Duodenal mucosa (tissue), 2 donors: Measurements from ENCODE around the gene LDLRAP1.
"Not testable (repeated sequence)": the region's sequence is repeated elsewhere in the genome, so short reads cannot be mapped to it uniquely, and the experiment has no call there.

Experiments
- H3K27ac ChIP-seq: one replicate; pipeline ENCODE4 v1.7.0; 2013; ENCODE audit warnings: low read depth, low read length
- H3K27me3 ChIP-seq, 2 donors: one replicate each; pipeline ENCODE4 v1.7.0; 2013; ENCODE audit warnings: low read length in 2 of 2, control low read depth in 1 of 2; ENCODE audit not compliant: insufficient read depth in 2 of 2, control insufficient read depth in 1 of 2
- H3K36me3 ChIP-seq, 2 donors: one replicate each; pipeline ENCODE4 v1.7.0; 2013; ENCODE audit warnings: low read length in 2 of 2, control low read depth in 1 of 2; ENCODE audit not compliant: insufficient read depth in 2 of 2, control insufficient read depth in 1 of 2
- H3K4me1 ChIP-seq, 2 donors: one replicate each; pipeline ENCODE4 v1.7.0; 2013; ENCODE audit warnings: low read length in 2 of 2, control low read depth in 1 of 2; ENCODE audit not compliant: insufficient read depth in 2 of 2, control insufficient read depth in 1 of 2
- H3K4me3 ChIP-seq, 2 donors: one replicate each; pipeline ENCODE4 v1.7.0; 2013; ENCODE audit warnings: low read length in 2 of 2, low read depth in 1 of 2
- H3K9ac ChIP-seq, 2 donors: one replicate each; pipeline ENCODE4 v1.7.0; 2013; ENCODE audit warnings: low read length in 2 of 2, low read depth in 1 of 2
- H3K9me3 ChIP-seq, 2 donors: one replicate each; pipeline ENCODE4 v1.7.0; 2013; ENCODE audit warnings: low read length in 2 of 2, control low read depth in 1 of 2; ENCODE audit not compliant: control insufficient read depth in 1 of 2

LDLRAP1 gene

DNA sequence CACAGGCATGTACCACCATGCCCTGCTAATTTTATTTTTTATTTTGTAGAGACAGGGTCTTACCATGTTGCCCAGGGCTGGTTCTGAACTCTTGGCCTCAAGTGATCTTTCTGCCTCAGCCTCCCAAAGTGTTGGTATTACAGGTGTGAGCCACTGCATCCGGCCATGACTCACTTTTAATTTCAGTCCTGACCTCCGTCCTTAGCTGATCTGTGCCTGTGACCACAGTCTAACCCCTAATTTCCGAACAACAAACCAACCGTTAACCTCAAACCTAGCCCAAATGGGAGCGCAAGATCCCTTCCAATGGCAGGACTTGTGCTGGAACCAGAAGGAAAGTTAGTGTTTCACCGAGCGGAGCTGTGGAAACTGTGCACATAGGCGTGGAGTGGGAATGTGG is 43.9 kb downstream of the LDLRAP1 start:
- no peaks in the 10 kb centered on the region for H3K36me3 ChIP-seq
- H3K27me3 ChIP-seq, result no peaks in the 10 kb centered on the region
- H3K9me3 ChIP-seq, result no peaks in the 10 kb centered on the region
- no peaks in the 10 kb centered on the region for H3K4me1 ChIP-seq
- H3K27ac ChIP-seq, result no peak overlapping the region
- no peak overlapping the region for H3K9ac ChIP-seq
- no peak overlapping the region for H3K4me3 ChIP-seq

DNA sequence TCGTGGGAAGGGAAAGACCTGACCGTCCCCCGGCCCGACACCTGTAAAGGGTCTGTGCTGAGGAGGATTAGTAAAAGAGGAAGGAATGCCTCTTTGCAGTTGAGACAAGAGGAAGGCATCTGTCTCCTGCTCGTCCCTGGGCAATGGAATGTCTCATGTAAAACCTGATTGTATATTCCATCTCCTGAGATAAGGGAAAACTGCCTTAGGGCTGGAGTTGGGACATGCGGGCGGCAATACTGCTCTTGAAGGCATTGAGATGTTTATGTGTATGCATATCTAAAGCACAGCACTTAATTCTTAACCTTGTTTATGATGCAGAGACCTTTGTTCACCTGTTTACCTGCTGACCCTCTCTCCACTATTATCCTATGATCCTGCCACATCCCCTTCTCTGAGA is 44.8 kb downstream of the LDLRAP1 start:
- H3K9ac ChIP-seq, H3K9me3 ChIP-seq, H3K4me1 ChIP-seq, H3K27me3 ChIP-seq, H3K27ac ChIP-seq, H3K4me3 ChIP-seq, H3K36me3 ChIP-seq: not testable (repeated sequence)

DNA sequence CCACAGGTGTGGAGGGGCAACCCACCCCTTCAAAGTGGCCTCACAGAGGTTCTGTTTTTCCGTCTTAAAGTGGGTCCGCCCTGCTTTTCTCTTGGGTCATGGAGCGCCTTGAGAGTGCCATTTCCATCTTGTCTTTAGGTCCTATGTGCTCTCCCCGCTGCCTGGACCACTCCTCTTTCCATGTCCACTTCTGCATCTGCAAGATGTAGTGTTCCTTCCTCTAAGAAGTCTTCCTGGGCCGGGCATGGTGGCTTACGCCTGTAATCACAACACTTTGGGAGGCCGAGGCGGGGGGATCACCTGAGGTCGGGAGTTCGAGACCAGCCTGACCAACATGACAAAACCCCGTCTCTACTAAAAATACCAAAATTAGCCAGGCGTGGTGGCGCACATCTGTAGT is 45.4 kb downstream of the LDLRAP1 start:
- H3K27me3 ChIP-seq, H3K9me3 ChIP-seq, H3K9ac ChIP-seq, H3K4me1 ChIP-seq, H3K36me3 ChIP-seq, H3K27ac ChIP-seq, H3K4me3 ChIP-seq: not testable (repeated sequence)

DNA sequence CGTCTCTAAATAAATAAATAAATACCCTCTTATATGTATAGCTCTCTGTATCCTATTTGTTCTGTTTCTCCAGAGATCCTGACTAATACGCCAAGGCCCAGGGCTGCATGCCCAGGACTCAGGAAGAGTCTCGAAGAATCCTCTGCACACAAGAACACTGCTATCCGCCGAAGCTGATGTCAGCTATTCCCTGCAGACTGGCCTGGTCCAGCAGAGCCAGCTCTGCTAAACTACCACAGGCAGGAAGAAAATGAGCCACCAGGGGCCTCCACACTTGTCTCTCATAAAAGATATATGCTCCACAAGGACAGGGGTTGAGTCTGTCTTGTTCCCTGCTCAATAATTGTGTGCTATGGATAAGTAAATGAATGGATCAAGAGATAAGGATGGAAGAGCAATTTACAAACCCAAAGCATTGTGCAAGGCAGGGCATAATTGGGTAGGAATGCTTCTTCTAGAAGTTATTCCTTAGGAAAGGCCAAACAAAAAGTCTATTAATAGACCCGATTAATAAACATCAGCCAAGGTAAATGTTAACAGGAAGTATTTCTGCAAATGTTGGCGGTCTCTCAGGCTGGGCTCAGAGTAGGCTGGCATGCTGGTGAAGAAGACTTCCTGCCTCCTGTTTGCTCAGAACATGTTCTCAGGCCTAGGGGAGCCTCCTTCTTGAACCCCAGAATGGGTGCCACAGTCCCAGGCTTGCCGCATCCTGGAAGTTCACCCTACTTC is 46.9 kb downstream of the LDLRAP1 start:
- Histone ChIP-seq H3K4me1 (no peaks in the 10 kb centered on the region), H3K9ac (no peak overlapping the region), H3K27ac (no peak overlapping the region), H3K4me3 (no peak overlapping the region), H3K36me3 (no peaks in the 10 kb centered on the region), H3K27me3 (no peaks in the 10 kb centered on the region), H3K9me3 (no peaks in the 10 kb centered on the region)

DNA sequence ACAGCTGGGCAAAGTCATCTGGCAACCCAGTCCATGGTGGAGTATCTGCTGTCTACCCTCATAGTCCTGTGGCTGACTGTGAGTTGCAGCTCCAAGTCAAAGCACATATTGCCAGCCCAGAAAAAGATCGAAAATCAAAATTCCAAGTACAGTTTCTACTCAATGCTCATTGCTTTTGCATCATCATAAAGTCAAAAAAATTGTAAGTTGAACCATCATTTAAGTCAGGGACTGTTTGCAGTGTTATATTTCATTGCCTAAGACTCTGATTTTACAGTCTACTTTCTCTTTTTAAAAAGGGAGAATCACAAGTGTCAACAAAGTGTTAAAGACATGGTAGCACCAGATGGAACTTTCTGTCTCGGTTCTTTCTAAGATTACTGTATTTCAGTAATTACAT is 50.5 kb downstream of the LDLRAP1 start:
- no peak overlapping the region for H3K27ac ChIP-seq
- no peaks in the 10 kb centered on the region for H3K27me3 ChIP-seq
- H3K4me1 ChIP-seq, result no peaks in the 10 kb centered on the region
- H3K4me3 ChIP-seq, result no peak overlapping the region
- H3K36me3 ChIP-seq, result no peaks in the 10 kb centered on the region
- H3K9ac ChIP-seq, result no peak overlapping the region
- H3K9me3 ChIP-seq, result peaks cover 0 to 3% of the 10 kb centered on the region in 2 donors

DNA sequence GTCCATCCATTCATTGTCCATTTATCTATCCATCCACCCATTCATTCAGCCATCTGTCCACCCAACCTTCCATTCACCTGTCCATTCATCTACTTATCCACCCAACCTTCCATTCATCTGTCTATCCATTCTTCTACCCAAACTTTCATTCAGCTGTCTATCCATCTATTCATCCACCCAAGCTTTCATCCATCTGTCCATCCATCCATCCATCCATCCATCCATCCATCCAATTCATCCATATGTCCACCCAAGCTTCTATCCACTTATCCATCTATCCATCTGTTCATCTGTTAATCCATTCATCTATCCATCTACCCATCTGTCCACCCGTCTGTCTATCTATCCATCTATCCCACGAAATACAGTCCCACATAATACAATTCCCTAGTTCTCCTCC is 51.6 kb downstream of the LDLRAP1 start:
- no peaks in the 10 kb centered on the region for H3K4me1 ChIP-seq
- no peaks in the 10 kb centered on the region for H3K36me3 ChIP-seq
- H3K27ac ChIP-seq, result no peak overlapping the region
- H3K9me3 ChIP-seq, result peaks cover 0 to 5% of the 10 kb centered on the region in 2 donors
- no peak overlapping the region for H3K9ac ChIP-seq
- no peak overlapping the region for H3K4me3 ChIP-seq
- no peaks in the 10 kb centered on the region for H3K27me3 ChIP-seq

DNA sequence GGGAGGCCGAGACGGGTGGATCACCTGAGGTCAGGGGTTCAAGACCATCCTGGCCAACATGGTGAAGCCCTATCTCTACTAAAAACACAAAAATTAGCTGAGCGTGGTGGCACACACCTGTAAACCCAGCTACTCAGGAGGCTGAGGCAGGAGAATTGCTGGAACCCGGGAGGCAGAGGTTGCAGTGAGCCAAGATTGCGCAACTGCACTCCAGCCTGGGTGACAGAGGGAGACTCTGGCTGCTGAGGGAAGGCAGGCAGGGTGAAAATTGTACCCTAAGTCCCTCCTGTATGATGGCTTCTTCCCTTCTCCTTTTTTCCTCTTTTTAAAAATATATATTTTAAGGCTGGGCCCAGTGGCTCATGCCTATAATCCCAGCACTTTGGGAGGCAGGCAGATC is 53.2 kb downstream of the LDLRAP1 start:
- H3K27ac ChIP-seq, H3K4me3 ChIP-seq, H3K9me3 ChIP-seq, H3K27me3 ChIP-seq, H3K9ac ChIP-seq, H3K4me1 ChIP-seq, H3K36me3 ChIP-seq: not testable (repeated sequence)

DNA sequence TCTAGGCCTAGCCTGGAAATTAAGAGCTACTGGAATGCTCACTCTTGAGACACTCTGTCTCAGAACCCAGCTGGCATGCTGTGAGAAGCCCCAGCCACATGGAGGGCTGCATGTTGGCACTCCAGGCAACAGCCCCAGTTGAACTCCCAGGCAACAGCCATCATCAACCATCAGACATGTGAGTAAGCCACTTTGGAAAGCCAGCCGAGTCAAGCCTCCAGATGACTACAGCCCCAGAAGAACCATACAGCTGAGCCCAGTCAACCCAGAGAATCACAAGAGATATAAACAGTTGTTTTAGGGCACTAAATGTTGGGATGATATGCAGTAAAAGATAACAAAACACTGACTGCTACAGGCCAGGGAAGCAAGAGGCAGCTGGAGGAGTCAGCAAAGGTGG is 55.5 kb downstream of the LDLRAP1 start:
- peaks cover 0 to 5% of the 10 kb centered on the region in 2 donors for H3K9me3 ChIP-seq
- no peaks in the 10 kb centered on the region for H3K36me3 ChIP-seq
- H3K4me1 ChIP-seq, result no peaks in the 10 kb centered on the region
- H3K9ac ChIP-seq, result no peak overlapping the region
- H3K4me3 ChIP-seq, result no peak overlapping the region
- H3K27ac ChIP-seq, result no peak overlapping the region
- H3K27me3 ChIP-seq, result no peaks in the 10 kb centered on the region

DNA sequence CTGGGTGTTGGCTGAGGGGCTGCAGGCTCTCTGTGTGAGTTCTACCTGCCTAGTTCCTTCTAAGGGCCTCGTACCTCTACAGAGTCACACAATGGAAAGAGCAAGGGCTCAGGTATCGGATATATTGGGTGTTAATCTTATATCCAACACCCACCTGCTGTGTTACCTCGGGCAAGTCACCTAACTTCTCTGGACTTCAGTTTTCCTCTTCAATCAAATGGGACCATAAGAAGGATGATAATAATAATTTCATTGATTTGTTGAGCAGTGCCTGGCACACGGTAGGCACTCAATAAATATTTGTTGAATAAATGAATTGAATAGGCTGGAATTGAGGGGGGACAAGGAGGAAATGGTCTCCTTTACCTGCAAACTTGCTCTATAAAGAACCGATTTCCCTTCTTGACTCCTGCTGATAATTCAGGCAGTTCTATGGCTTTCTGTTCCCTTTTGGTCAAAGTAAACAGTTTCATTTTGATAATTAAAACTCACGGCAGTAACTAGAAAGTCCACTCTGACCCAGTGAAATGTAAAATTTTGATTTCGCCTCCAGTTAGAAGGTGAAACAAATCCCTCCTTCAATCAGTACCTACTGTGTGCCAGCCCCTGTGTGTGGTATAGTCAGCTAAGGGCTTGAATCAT is 56.7 kb downstream of the LDLRAP1 start:
- Histone ChIP-seq H3K4me3 (no peak overlapping the region), H3K27me3 (no peaks in the 10 kb centered on the region), H3K36me3 (no peaks in the 10 kb centered on the region), H3K4me1 (no peaks in the 10 kb centered on the region), H3K27ac (no peak overlapping the region), H3K9me3 (peaks cover 0 to 5% of the 10 kb centered on the region in 2 donors), H3K9ac (no peak overlapping the region)

DNA sequence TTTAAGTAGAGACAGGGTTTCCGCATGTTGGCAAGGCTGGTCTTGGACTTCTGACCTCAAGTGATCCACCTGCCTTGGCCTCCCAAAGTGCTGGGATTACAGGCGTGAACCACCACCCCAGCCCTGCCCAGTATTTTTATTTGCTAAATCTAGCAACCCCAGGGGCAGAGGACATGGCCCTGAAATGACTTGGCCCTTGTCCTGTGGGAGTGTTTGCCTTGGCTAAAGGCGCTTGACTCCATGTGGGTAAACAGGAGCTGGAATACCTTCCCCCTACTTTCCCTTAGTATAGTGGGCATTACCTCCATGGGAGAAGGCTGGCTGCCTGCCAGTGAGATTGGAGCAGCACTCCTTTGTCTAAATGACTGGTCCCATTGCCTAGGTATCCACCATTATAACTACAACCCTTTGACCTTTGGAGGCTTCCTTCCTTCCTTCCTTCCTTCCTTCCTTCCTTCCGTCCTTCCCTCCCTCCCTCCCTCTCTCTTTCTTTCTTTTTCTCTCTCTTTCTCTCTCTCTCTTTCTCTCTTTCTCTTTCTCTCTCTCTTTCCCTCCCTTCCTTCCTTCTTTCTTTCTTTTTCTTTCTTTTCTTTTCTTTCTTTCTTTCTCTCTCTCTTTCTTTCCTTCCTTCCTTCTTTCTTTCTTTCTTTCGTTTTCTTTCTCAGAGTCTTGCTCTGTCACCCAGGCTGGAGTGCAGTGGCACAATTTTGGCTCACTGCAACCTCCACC is 57.7 kb downstream of the LDLRAP1 start:
- H3K27ac ChIP-seq, H3K27me3 ChIP-seq, H3K36me3 ChIP-seq, H3K9me3 ChIP-seq, H3K4me1 ChIP-seq, H3K9ac ChIP-seq, H3K4me3 ChIP-seq: not testable (repeated sequence)
